Neural progenitor cell (in vitro differentiated cells): ENCODE measurements around the gene AKIRIN2.

Experiments used
- CTCF ChIP-seq: fragments of 200-600 bp; sonication (generic); IDR thresholded peaks from 2 replicates; pipeline ENCODE4 v1.5.1; 2017; ENCODE audit warnings: antibody characterized with exemption, mild to moderate bottlenecking
- EZH2 ChIP-seq: fragments of 200-600 bp; sonication (generic); IDR thresholded peaks from 2 replicates; pipeline ENCODE4 v1.6.1; 2017; ENCODE audit warnings: antibody characterized with exemption, mild to moderate bottlenecking, moderate library complexity

- TF ChIP-seq CTCF (no peak), EZH2 (no peak)
Measured at GRCh38 chr6:87684895-87685654, 17.0 kb downstream of the AKIRIN2 start.
